ENCODE results near the gene CLCF1. TPM values are rescaled to one million over a fixed set of nuclear protein-coding genes. Genes with fewer than 3 reads are reported as not detected.

The CLCF1 gene
- total and polyA plus RNA-seq, 4 donors, result 2.6 to 19.5 (median 9.9) TPM

GRCh38 chr11:67357831-67358670 is 15.3 kb downstream of the CLCF1 start:
- intact Hi-C loops (cut with DNase I), result loop anchor here (2.0 kb wide), 1 partner anchor 25 kb away; no protein-coding TSS in a partner anchor
- peak in 1 of 2 donors; percentile 38 for DNase-seq
- H3K27me3 ChIP-seq (ENCODE audit: control insufficient read depth in 1 of 2, insufficient read depth in 2 of 2, low read length in 1 of 2), result no peaks in the 10 kb centered on the region
- H3K27ac ChIP-seq (ENCODE audit: low read depth in 1 of 2, low read length in 2 of 2), result no peak overlapping the region
- H3K4me3 ChIP-seq (ENCODE audit: low read length in 2 of 2), result no peak overlapping the region
- H3K9me3 ChIP-seq (ENCODE audit: control insufficient read depth, low read length), result no peaks in the 10 kb centered on the region
- 81 to 82% methylated on average over 12 of the region's 12 CpGs for WGBS, 2 donors
- H3K4me1 ChIP-seq (ENCODE audit: control insufficient read depth in 1 of 2, insufficient read depth in 2 of 2, low read length in 2 of 2), result peaks cover 5 to 6% of the 10 kb centered on the region in 2 donors
- ATAC-seq (ENCODE audit: low FRiP score), result no peak
- H3K36me3 ChIP-seq (ENCODE audit: control insufficient read depth in 1 of 2, insufficient read depth in 2 of 2, low read length in 1 of 2), result no peaks in the 10 kb centered on the region

DNA sequence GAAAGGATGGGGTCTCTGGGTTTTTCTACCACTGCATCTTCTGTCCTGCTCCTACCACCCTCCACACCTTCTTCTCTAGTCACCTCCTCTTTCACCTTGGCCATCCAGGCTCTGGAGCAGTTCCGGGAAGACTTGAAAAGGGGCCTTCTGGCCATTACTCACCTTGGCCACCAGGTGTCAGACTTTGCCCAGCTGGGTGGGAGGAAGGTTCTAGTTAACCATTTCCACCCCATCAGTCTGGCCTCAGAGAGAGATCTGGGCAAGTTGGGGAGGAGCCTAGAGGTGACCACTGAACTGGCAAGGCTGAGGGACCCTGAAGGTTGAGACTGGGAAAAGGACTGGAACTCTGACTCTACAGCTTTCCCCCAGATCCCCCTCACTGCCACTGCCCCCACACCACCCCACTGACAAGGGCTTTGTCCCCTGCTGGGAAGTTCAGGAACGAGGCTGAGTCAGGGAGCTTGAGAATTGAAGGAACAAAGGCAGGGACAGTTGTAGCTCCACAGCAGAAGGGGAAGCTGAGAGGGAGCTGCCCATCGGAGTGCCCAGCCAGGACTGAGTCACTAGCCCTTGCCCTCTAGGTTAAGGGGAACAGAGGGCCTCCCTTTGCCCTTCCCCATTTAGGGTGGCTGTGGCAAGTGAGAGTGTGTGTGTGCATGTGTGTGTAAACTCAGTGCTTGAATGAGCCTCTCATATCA is 16.4 kb downstream of the CLCF1 start:
- no peaks in the 10 kb centered on the region for H3K9me3 ChIP-seq (ENCODE audit: control insufficient read depth, low read length)
- DNase-seq (peak in 1 of 2 donors; percentile 88), ATAC-seq (ENCODE audit: low FRiP score) (peak; percentile 26)
- H3K4me3 ChIP-seq (ENCODE audit: low read length in 2 of 2), result no peak overlapping the region
- no peaks in the 10 kb centered on the region for H3K36me3 ChIP-seq (ENCODE audit: control insufficient read depth in 1 of 2, insufficient read depth in 2 of 2, low read length in 1 of 2)
- intact Hi-C loops (cut with DNase I), result loop anchor here (2.0 kb wide), 1 partner anchor 26 kb away; no protein-coding TSS in a partner anchor
- no peaks in the 10 kb centered on the region for H3K27me3 ChIP-seq (ENCODE audit: control insufficient read depth in 1 of 2, insufficient read depth in 2 of 2, low read length in 1 of 2)
- peaks cover 5 to 6% of the 10 kb centered on the region in 2 donors for H3K4me1 ChIP-seq (ENCODE audit: control insufficient read depth in 1 of 2, insufficient read depth in 2 of 2, low read length in 2 of 2)
- H3K27ac ChIP-seq (ENCODE audit: low read depth in 1 of 2, low read length in 2 of 2), result peak overlapping the region in 1 of 2 donors; percentile 92
- WGBS, 2 donors, result 28 to 29% methylated on average over 3 of the region's 3 CpGs

- 61 to 70% methylated on average over 4 of the region's 4 CpGs for WGBS, 2 donors
- DNase-seq (no peak), ATAC-seq (ENCODE audit: low FRiP score) (no peak)
- Histone ChIP-seq H3K4me1 (ENCODE audit: control insufficient read depth in 1 of 2, insufficient read depth in 2 of 2, low read length in 2 of 2) (peaks cover 6 to 8% of the 10 kb centered on the region in 2 donors), H3K27me3 (ENCODE audit: control insufficient read depth in 1 of 2, insufficient read depth in 2 of 2, low read length in 1 of 2) (no peaks in the 10 kb centered on the region), H3K36me3 (ENCODE audit: control insufficient read depth in 1 of 2, insufficient read depth in 2 of 2, low read length in 1 of 2) (no peaks in the 10 kb centered on the region), H3K9me3 (ENCODE audit: control insufficient read depth, low read length) (no peaks in the 10 kb centered on the region), H3K4me3 (ENCODE audit: low read length in 2 of 2) (no peak overlapping the region), H3K27ac (ENCODE audit: low read depth in 1 of 2, low read length in 2 of 2) (peak overlapping the region; percentile 4 to 92)
- intact Hi-C loops (cut with DNase I), result loop anchor here (2.0 kb wide), 1 partner anchor 26 kb away; no protein-coding TSS in a partner anchor
These were observed 17.0 kb downstream of the CLCF1 start for GRCh38 chr11:67356387-67356863.

- DNase-seq, result no peak
- H3K4me3 ChIP-seq (ENCODE audit: low read length in 2 of 2), result no peak overlapping the region
- intact Hi-C loops (cut with DNase I), result loop anchor here (2.0 kb wide), 2 partner anchors 17 to 27 kb away; partner anchors contain the start of gene CLCF1 (in 1 of the 2)
- 81 to 90% methylated on average over 4 of the region's 4 CpGs for whole genome bisulfite sequencing, 2 donors
- H3K36me3 ChIP-seq (ENCODE audit: control insufficient read depth in 1 of 2, insufficient read depth in 2 of 2, low read length in 1 of 2), result no peaks in the 10 kb centered on the region
- peaks cover 6 to 10% of the 10 kb centered on the region in 2 donors for H3K4me1 ChIP-seq (ENCODE audit: control insufficient read depth in 1 of 2, insufficient read depth in 2 of 2, low read length in 2 of 2)
- H3K27me3 ChIP-seq (ENCODE audit: control insufficient read depth in 1 of 2, insufficient read depth in 2 of 2, low read length in 1 of 2), result no peaks in the 10 kb centered on the region
- H3K27ac ChIP-seq (ENCODE audit: low read depth in 1 of 2, low read length in 2 of 2), result peak overlapping the region; percentile 10 to 92
- ATAC-seq (ENCODE audit: low FRiP score), result no peak
- H3K9me3 ChIP-seq (ENCODE audit: control insufficient read depth, low read length), result no peaks in the 10 kb centered on the region
These were observed 17.5 kb downstream of the CLCF1 start for GRCh38 chr11:67355794-67356386.

- no peak for ATAC-seq (ENCODE audit: low FRiP score)
- WGBS, 2 donors, result 38 to 43% methylated on average over 11 of the region's 11 CpGs
- intact Hi-C loops (cut with DNase I), result loop anchor here in 1 of 2 donors (2.0 kb wide), 1 partner anchor 18 kb away; the partner anchor contains the start of gene CLCF1
- Histone ChIP-seq H3K27ac (ENCODE audit: low read depth in 1 of 2, low read length in 2 of 2) (peak overlapping the region; percentile 88 to 92), H3K27me3 (ENCODE audit: control insufficient read depth in 1 of 2, insufficient read depth in 2 of 2, low read length in 1 of 2) (no peaks in the 10 kb centered on the region), H3K4me1 (ENCODE audit: control insufficient read depth in 1 of 2, insufficient read depth in 2 of 2, low read length in 2 of 2) (peaks cover 6 to 10% of the 10 kb centered on the region in 2 donors), H3K9me3 (ENCODE audit: control insufficient read depth, low read length) (no peaks in the 10 kb centered on the region), H3K36me3 (ENCODE audit: control insufficient read depth in 1 of 2, insufficient read depth in 2 of 2, low read length in 1 of 2) (no peaks in the 10 kb centered on the region), H3K4me3 (ENCODE audit: low read length in 2 of 2) (no peak overlapping the region)
- DNase-seq, result no peak
These were observed 18.2 kb downstream of the CLCF1 start for GRCh38 chr11:67355023-67355793.

GRCh38 chr11:67354075-67355022 is 19.0 kb downstream of the CLCF1 start:
- Histone ChIP-seq H3K36me3 (ENCODE audit: control insufficient read depth in 1 of 2, insufficient read depth in 2 of 2, low read length in 1 of 2) (no peaks in the 10 kb centered on the region), H3K27ac (ENCODE audit: low read depth in 1 of 2, low read length in 2 of 2) (peak overlapping the region; percentile 88 to 92), H3K9me3 (ENCODE audit: control insufficient read depth, low read length) (no peaks in the 10 kb centered on the region), H3K4me1 (ENCODE audit: control insufficient read depth in 1 of 2, insufficient read depth in 2 of 2, low read length in 2 of 2) (peaks cover 6 to 10% of the 10 kb centered on the region in 2 donors), H3K27me3 (ENCODE audit: control insufficient read depth in 1 of 2, insufficient read depth in 2 of 2, low read length in 1 of 2) (no peaks in the 10 kb centered on the region), H3K4me3 (ENCODE audit: low read length in 2 of 2) (no peak overlapping the region)
- 5 to 6% methylated on average over 7 to 8 of the region's 8 CpGs for WGBS, 2 donors
- peak; percentile 90 to 91 for DNase-seq
- ATAC-seq (ENCODE audit: low FRiP score), result peak; percentile 68
- intact Hi-C loops (cut with DNase I), result loop anchor here in 1 of 2 donors (2.0 to 5.0 kb wide), 2 partner anchors 18 to 153 kb away; partner anchors contain the start of genes CDK2AP2, CLCF1 and PITPNM1
